Caco-2 (cell line): Measurements from ENCODE around the gene SURF4. TPM values are rescaled to one million over a fixed set of nuclear protein-coding genes. Genes with fewer than 3 reads are reported as not detected.

Experiments
- BruUV-seq: library from RNA; stranded (reverse); fragments of 400-500 nt; replicated peaks from 2 replicates; lab custom pipeline; 2021; lab: Mats Ljungman, UMichigan
- CTCF ChIA-PET: fragments of 300-600 bp; sonication (Branson Sonifier 250); formaldehyde crosslinking; loops from one replicate; lab custom pipeline; 2022; ENCODE audit warnings: antibody characterized with exemption; lab: Charles Lee
- POLR2A ChIA-PET: fragments of 300-600 bp; sonication (Branson Sonifier 250); formaldehyde crosslinking; loops from one replicate; lab custom pipeline; 2022; ENCODE audit warnings: antibody characterized with exemption; lab: Charles Lee
- DNase-seq, 2 experiments: peaks; one replicate each; pipeline versions ENCODE4 v3.0.0 to v3.0.0-alpha.2; 2020 to 2022
- H3K27me3 ChIP-seq: replicated peaks from 2 replicates; pipeline ENCODE4 v1.6.0; 2011; ENCODE audit warnings: low read length; ENCODE audit not compliant: control insufficient read depth, insufficient read depth
- H3K36me3 ChIP-seq: 2 replicates; pipeline ENCODE4 v1.5.1; 2011; ENCODE audit warnings: low read length; ENCODE audit not compliant: control insufficient read depth, insufficient read depth
- H3K4me1 ChIP-seq: fragments of 250-450 bp; sonication (Bioruptor Pico); 2 replicates; pipeline ENCODE4 v1.5.1; 2020; ENCODE audit warnings: mild to moderate bottlenecking
- H3K4me3 ChIP-seq: 2 replicates; pipeline ENCODE4 v1.5.1; 2011; ENCODE audit warnings: low read depth, mild to moderate bottlenecking, control low read depth, low read length
- H3K9me3 ChIP-seq: fragments of 250-450 bp; sonication (Bioruptor Pico); 2 replicates; pipeline ENCODE4 v1.5.1; 2020; ENCODE audit warnings: mild to moderate bottlenecking, moderate library complexity
- H3K27ac Mint-ChIP-seq: one replicate; pipeline ENCODE4 v1.8.0; 2022; ENCODE audit warnings: mixed read lengths; ENCODE audit not compliant: unreplicated experiment
- H3K27me3 Mint-ChIP-seq: one replicate; pipeline ENCODE4 v1.8.0; 2022; ENCODE audit warnings: mixed read lengths; ENCODE audit not compliant: insufficient read depth, unreplicated experiment
- H3K36me3 Mint-ChIP-seq: one replicate; pipeline ENCODE4 v1.8.0; 2022; ENCODE audit warnings: mild to moderate bottlenecking, mixed read lengths; ENCODE audit not compliant: insufficient read depth, unreplicated experiment
- H3K4me1 Mint-ChIP-seq: one replicate; pipeline ENCODE4 v1.8.0; 2022; ENCODE audit warnings: low read depth, mixed read lengths; ENCODE audit not compliant: unreplicated experiment
- H3K4me3 Mint-ChIP-seq: one replicate; pipeline ENCODE4 v1.8.0; 2022; ENCODE audit warnings: mild to moderate bottlenecking, moderate library complexity, mixed read lengths; ENCODE audit not compliant: unreplicated experiment
- H3K9me3 Mint-ChIP-seq: one replicate; pipeline ENCODE4 v1.8.0; 2022; ENCODE audit warnings: mixed read lengths; ENCODE audit not compliant: unreplicated experiment
- CTCF ChIP-seq, 2 experiments: fragments of 200-600 bp in 1 of 2; IDR thresholded peaks; 1 replicate in 1 of 2; 2 replicates in 1 of 2; pipeline versions ENCODE4 v1.5.1 to v1.8.0; 2011 to 2022; ENCODE audit warnings: antibody characterized with exemption in 1 of 2, control low read depth in 1 of 2, inconsistent platforms in 1 of 2, low read depth in 1 of 2, low read length in 1 of 2, mild to moderate bottlenecking in 1 of 2, moderate library complexity in 1 of 2; ENCODE audit not compliant: insufficient read depth in 1 of 2, severe bottlenecking in 1 of 2, unreplicated experiment in 1 of 2
- intact Hi-C: fragments of 100-400 bp; cut with micrococcal nuclease; formaldehyde crosslinking; loops from one replicate; pipeline ENCODE4 v1.10.0; 2022; ENCODE audit not compliant: unreplicated experiment
- total RNA-seq: library from RNA; stranded (reverse); gene quantifications from 2 replicates; pipeline ENCODE4 v1.2.3, GENCODE V29; 2022

Gene SURF4
- total RNA-seq, 1 experiment from 2014 or later, result 239 TPM

GRCh38 chr9:133347515-133347984 lies 28.3 kb downstream of the SURF4 start:
- no TSS peak for BruUV-seq
- TF ChIP-seq CTCF (IDR thresholded peaks at IDR 0.05; ENCODE audit: insufficient read depth in 1 of 2, low read depth in 1 of 2, low read length in 1 of 2, severe bottlenecking in 1 of 2, unreplicated experiment in 1 of 2), result no peak
- peaks cover 72% of the 10 kb centered on the region for H3K36me3 Mint-ChIP-seq
- intact Hi-C loops, result no loop called here
- H3K27me3 Mint-ChIP-seq, result no peaks in the 10 kb centered on the region
- peaks cover 10% of the 10 kb centered on the region for H3K4me1 ChIP-seq
- H3K9me3 Mint-ChIP-seq, result no peaks in the 10 kb centered on the region
- H3K4me1 Mint-ChIP-seq, result peaks cover 13% of the 10 kb centered on the region
- H3K27ac Mint-ChIP-seq, result peak overlapping the region; percentile 98
- CTCF ChIA-PET, result interaction anchor here (0.7 to 1.1 kb wide), 5 partner anchors 9 to 162 kb away, joined by 3 to 9 read pairs (median 7); partner anchors contain the start of genes CACFD1, SURF1 and SURF2
- H3K36me3 ChIP-seq, result peaks cover 17% of the 10 kb centered on the region
- no peaks in the 10 kb centered on the region for H3K9me3 ChIP-seq
- POLR2A ChIA-PET, result interaction anchor here (0.6 to 1.7 kb wide), 9 partner anchors 9 to 317 kb away, joined by 3 to 19 read pairs (median 5); partner anchors contain the start of genes CACFD1, GTF3C5, SURF1 and SURF2
- no peaks in the 10 kb centered on the region for H3K27me3 ChIP-seq
- peak in 1 of 2 experiments; percentile 60 for DNase-seq
- peak overlapping the region; percentile 90 for H3K4me3 Mint-ChIP-seq
- H3K4me3 ChIP-seq, result peak overlapping the region; percentile 85

- Histone ChIP-seq H3K4me1 (peaks cover 10% of the 10 kb centered on the region), H3K9me3 (no peaks in the 10 kb centered on the region), H3K4me3 (peak overlapping the region; percentile 85), H3K36me3 (peaks cover 13% of the 10 kb centered on the region), H3K27me3 (no peaks in the 10 kb centered on the region)
- H3K4me3 Mint-ChIP-seq, result peak overlapping the region; percentile 90
- no peaks in the 10 kb centered on the region for H3K27me3 Mint-ChIP-seq
- H3K4me1 Mint-ChIP-seq, result peaks cover 13% of the 10 kb centered on the region
- intact Hi-C loops, result no loop called here
- ChIA-PET CTCF (no interaction called here), POLR2A (no interaction called here)
- BruUV-seq, result TSS peak; percentile 5
- DNase-seq, result no peak
- peak overlapping the region; percentile 63 for H3K27ac Mint-ChIP-seq
- H3K36me3 Mint-ChIP-seq, result peaks cover 60% of the 10 kb centered on the region
- TF ChIP-seq CTCF (IDR thresholded peaks at IDR 0.05; ENCODE audit: insufficient read depth in 1 of 2, low read depth in 1 of 2, low read length in 1 of 2, severe bottlenecking in 1 of 2, unreplicated experiment in 1 of 2), result no peak
- H3K9me3 Mint-ChIP-seq, result no peaks in the 10 kb centered on the region
Measured at GRCh38 chr9:133346021-133346785, 29.7 kb downstream of the SURF4 start.

DNA sequence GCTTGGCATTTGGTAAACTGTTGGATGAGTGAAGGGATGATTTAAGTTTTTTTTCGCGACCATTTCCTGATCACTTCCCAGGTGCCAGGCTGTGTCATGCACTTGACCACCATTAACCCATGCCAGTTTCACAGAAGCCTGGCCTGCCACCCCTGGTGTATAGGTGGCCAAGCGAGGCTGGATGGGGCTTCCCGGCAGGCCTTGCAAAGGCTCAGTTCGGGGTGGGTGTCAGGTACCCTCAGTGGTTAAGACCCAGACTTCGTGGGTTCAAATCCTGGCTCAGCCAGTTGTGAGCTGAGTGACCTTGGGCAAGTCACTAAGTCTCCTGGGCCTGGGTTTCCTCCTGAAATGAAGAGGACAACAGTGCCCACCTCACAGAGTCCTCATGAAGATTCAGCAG lies 30.3 kb downstream of the SURF4 start:
- no peaks in the 10 kb centered on the region for H3K9me3 Mint-ChIP-seq
- Histone ChIP-seq H3K27me3 (no peaks in the 10 kb centered on the region), H3K4me3 (no peak overlapping the region), H3K9me3 (no peaks in the 10 kb centered on the region), H3K36me3 (peaks cover 13% of the 10 kb centered on the region), H3K4me1 (peaks cover 10% of the 10 kb centered on the region)
- no peaks in the 10 kb centered on the region for H3K27me3 Mint-ChIP-seq
- H3K36me3 Mint-ChIP-seq, result peaks cover 60% of the 10 kb centered on the region
- no peak for TF ChIP-seq CTCF (IDR thresholded peaks at IDR 0.05; ENCODE audit: insufficient read depth in 1 of 2, low read depth in 1 of 2, low read length in 1 of 2, severe bottlenecking in 1 of 2, unreplicated experiment in 1 of 2)
- no peak for DNase-seq
- BruUV-seq, result no TSS peak
- no peak overlapping the region for H3K4me3 Mint-ChIP-seq
- CTCF ChIA-PET, result no interaction called here
- POLR2A ChIA-PET, result no interaction called here
- peaks cover 13% of the 10 kb centered on the region for H3K4me1 Mint-ChIP-seq
- intact Hi-C loops, result no loop called here
- H3K27ac Mint-ChIP-seq, result no peak overlapping the region
